GOT3 (cell line): Measurements from ENCODE around the gene CACNA2D2.

Experiments
- DNase-seq: peaks from one replicate; lab custom pipeline; 2025; ENCODE audit warnings: mixed read lengths; lab: John Stamatoyannopoulos, UW

Gene CACNA2D2

DNA sequence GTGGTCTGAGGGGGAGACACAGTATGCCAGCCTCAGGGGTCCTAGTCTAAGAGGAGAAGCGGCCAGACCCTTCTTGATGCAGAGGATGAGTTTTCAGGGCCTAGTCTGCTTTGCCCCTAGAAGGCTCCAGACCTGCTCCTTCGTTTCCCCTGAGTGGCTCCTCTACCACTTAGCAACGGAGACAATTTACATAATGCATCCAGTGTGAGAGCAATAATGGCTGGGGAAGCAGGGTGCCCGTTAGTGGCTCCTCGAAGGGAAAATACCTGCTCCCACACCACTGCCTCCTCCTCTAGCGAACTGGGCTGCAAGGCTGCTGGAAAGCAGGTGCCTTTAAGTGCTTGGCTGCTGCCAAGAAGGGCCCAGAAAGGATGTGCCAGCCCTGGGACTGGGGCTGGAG lies 38.9 kb downstream of the CACNA2D2 start:
- DNase-seq: no peak

DNA sequence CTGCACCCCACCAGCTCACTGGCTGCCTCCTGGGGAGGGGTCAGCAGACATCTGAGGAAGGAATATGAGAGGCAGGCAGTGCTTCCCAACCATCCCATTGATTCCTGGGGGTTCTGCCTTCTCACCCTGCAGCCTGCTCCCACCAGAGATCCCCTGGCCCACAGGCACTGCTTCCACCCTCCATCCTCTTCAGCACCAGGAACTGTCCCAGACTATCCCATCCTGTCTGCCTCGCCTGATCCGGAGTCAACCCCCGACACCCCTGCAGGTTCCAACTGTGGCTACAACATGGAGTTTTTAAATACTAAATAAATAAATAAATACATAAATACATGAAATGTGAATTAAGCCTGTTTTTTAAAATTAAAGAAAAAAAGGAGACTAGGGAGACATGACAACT lies 43.6 kb downstream of the CACNA2D2 start:
- DNase-seq: no peak

DNA sequence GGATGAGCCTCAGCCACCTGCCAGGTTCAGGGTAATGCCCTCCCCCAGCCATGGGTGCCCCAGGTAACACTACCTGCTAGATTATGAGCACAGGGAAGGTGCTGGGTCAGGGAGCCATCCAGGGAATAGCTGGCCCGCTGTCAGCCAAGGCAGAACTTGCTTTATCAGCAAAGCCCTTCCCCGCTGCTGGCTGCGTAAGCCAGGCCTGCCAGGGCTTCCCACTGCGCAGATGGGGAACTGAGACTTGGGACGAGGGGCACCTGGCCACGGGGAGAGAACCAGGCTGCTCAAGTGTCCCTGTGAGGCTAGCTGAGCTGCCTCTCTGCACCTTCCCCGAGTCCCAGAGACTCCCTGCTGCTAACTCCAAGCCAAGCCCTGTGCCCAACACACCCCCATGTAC lies 45.4 kb downstream of the CACNA2D2 start:
- DNase-seq: no peak

DNA sequence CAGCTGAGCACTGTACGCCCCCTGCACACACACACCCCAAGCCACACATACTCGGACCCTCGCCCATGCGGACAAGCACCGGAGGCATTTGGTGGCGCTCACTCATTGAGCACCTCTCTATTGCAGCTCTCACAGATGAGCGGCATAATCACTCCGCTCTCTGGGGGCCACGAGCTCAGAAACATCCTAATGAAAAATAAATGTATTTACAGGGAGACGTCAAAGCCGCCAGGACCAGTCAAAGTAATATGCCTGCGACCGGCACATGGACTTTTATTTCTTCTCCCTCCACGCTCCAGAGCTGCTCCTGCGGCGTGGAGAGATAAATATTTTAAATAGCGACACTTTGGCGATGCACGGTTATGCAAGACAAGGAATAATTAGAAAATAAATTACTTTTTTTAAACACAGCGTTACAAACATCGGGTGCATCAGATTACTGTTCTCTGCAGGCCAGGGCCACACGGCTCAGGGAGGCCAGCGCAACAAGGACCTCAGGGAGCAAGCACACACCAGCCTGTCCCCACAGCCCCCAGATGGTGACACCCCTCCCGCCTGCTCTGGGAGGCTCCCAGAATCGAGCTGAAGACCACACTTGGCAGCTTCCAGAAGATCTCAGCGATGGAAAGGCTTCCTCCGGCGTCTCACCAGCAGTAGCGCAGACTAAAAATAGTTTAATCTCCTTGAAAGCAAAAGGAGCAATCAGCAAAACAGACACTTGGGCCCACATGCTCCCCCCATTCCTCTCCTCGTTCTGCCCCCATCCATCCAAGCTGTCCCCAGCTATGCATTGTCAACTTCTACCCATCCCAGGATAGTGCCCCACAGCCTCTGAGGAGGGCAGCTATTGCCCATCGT lies 48.0 kb downstream of the CACNA2D2 start:
- no peak for DNase-seq

DNA sequence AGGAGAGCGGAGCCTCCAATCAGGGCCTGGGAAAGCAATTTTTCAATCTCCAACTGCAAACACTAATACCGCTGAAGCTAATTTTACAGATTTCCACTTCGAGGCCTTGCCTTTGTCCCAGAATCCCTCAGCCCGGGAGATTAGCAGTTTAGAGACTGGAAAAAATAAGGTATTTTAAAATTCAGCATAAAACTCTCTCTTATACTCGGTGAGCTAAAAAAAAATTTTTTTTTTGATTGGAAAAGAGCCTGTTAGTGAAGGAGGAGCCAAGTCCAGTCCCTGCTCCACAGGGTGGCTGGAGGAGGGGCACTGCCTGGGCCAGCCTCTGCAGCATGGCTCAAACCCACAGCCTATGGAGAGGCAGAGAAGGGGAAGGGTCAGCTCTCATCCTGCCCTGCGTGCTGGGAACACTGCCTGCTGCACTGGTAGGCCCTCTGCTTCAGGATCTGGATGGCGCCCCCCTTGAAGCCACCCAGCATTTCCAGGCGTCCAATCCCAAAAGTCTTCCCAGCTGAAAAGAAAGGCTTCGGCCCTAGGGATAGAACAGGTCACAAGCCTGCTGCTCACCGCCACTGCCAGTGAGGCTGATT lies 48.9 kb downstream of the CACNA2D2 start:
- no peak for DNase-seq

DNA sequence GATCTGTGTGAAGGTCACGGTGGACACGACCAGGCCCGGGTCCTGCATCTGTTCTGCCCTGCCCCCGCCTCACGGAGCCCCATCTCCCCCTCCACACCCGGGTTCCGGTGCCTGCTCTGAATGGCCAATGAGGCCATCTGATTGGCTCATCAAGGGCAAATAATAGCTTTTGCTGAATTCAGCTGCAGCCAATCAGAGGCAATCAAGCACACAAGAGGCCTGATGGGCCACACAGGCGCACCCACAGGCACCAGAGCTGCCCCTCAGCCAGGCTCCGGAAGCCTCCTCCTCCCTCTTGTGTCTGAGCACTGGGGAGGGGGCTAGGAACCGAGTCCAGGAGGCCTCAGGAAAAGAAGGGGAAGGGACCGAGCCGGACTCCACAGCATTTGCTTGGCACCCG lies 49.5 kb downstream of the CACNA2D2 start:
- no peak for DNase-seq

DNA sequence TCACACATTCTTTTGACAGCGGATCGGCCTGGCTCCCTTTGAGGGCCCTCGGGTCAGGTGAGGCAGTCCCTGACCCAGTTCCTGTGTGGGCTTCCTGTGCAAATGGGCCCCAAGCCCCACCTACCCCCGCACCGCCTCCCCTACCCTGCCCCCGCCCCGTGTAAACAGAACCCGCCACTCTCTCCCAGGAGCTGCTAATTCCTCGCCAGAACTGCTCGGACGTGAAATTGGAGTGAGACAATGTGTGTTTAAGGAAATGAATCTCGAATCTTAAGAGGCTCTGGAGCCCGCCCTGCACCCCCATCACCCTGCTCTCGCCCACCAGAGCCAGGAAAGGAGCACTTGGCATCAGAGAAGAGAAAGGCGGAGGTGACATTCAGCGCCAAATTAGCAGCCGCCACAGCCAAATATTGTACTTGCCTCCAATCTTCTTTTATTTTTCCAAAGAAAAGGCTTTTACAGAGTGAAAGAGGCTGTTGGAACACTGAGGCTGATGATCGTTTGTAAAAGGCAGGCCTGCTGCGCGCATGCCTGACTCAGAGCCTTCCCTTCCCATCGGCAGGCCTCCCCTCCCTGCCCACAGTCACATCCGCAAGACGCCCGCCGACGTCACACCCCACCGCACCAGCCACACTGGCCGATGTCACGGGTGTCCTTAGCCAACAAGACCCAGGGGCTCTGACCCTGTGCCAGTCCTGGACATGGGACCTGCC lies 53.1 kb downstream of the CACNA2D2 start:
- DNase-seq: no peak

DNA sequence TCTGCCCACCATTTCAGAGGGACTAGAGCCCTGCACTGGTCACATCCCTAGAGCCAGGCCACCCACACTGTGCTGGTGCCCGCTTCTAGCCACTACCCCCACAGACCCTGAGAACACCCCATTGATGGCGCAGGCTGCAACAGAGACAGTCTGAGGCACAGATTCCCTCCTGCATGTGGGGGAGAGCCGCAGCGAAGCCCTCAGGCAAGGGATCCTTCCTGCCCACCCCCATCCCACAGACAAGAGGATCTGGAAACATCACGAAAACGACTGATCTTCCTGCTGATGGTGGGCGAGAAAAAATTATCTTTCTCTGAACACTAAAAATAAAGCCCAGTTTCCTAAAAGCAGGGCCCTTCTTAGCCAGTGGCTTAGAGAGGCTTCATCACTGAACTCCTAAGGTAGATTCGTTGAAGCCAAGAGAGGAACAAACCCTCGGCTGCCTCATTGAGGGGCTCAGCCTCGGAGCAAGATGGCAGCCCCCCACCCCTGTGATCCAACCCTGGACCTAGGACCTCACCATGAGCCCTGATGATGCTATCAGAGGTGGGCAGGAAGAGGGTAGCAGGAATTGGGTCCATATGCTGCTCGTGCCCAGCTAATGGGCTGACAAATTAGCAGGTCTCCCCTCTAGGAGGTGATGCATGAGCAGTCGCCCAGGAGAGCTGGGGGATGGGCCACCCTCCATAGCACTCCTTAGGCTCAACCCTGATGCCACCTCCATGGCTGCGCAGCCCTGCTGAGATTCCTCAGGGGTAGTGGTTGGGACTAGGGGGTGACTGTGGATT lies 54.5 kb downstream of the CACNA2D2 start:
- DNase-seq: no peak

DNA sequence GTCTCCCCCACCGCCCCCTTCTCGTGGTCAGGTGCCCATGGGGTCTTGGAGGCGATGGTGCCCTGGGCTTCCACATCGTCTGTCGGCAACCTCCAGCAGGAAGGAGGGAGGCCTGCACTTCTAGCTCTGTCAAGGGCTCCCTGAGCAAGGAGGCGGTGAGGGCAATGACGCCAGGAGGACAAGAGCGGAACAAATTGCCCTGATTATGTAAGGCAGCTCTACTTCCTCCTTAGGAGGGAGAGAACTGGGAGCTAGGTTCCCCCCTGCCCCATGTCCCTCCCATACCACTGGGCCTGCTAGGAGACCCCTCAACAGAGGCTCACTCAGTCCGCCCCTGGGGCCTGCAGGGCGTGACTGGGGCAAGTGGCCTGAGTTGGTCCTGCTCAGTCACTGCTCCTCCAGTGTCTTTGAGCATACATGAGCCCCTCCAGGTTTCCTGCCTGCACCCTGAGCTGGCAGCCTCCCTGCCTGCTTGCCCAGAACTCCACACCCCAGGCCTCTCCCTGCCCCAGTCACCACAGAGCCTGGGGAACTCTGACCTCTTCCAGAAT lies 56.1 kb downstream of the CACNA2D2 start:
- DNase-seq: no peak

DNA sequence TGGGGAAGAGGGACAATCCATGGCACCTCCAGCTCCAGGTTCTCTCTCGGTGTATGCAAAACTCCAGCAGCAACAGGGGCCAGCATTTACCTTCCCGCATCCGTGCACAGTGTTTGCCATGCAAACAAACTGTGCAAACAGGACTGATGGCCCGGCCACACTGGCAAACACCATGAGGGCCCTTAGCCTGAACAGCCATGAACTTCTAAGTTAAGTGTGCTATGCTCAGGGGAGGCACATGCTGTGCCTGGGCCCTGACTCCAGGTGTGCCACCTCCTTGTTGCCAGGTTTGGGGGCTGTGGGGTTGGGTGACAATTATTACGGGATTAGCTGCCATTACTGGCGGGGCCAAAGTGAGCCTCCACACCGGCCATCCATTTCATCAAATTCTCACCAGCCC lies 57.5 kb downstream of the CACNA2D2 start:
- DNase-seq: no peak

DNA sequence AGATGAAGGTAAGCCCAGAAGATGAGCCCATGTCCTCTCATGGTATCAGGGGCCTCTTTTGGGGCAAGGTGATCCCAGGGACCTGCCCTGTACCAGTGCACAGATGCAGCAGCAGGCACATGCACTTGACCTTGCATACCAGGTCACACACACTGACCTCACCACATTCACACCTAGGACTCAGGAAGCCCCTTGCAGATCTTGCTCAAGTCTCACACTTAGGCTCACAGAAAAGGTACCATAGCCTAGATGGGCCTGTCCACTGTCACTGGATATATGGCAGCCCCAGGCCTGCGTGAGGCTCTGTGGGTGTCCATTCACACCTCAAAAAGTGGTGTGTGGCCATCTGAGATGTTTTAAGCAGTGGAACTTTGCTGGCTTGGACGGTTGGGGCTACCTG lies 58.7 kb downstream of the CACNA2D2 start:
- no peak for DNase-seq

DNA sequence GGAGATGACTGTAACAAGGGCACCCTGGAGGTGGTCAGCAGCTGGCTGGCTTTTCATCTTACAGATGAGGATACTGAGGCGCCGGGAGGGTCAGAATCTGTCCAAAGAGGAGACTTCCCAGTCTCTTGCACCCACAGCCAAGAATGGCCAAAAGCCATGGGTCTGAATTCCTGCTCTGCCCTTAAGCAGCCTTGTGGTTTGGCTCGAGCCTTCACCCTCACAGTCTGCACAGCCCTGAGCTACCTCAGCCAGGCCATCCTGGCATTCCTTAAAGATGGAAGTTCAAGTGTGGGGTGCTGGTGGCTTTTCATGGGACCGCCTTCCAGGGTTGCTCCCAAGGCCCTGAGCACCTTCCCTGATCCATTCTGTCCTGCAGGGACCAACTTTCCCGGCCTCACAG lies 59.2 kb downstream of the CACNA2D2 start:
- no peak for DNase-seq

DNA sequence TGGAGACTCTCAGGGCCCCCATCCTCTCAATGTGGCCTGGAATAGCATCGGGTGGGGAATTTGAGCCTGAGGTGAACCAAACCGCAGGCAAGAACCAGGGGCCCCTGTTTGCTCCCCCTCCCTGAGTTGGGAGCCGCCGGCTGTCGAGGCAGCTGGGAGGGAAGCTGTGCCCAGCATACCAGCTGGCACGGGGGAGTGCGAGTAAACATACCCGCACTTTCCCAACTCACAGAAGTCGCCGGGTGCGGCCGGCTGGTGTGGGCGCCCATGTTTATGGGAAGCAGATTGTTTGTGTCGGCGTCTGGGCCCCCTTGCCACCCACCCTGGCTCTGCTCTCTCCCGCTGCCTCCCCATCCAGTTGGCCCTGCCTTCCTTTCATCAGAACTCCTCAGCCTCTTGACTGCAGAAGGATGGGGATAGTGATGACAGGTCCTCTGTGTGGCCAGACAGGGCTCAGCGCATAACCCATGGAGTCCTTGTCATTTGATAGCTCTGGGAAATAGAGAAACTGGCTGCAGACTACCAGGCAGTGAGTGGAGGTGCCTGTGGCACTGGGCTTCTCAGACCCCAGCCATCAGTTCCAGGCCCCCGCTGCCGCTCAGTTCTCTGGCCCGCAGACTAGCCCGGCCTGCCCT lies 60.4 kb downstream of the CACNA2D2 start:
- no peak for DNase-seq

DNA sequence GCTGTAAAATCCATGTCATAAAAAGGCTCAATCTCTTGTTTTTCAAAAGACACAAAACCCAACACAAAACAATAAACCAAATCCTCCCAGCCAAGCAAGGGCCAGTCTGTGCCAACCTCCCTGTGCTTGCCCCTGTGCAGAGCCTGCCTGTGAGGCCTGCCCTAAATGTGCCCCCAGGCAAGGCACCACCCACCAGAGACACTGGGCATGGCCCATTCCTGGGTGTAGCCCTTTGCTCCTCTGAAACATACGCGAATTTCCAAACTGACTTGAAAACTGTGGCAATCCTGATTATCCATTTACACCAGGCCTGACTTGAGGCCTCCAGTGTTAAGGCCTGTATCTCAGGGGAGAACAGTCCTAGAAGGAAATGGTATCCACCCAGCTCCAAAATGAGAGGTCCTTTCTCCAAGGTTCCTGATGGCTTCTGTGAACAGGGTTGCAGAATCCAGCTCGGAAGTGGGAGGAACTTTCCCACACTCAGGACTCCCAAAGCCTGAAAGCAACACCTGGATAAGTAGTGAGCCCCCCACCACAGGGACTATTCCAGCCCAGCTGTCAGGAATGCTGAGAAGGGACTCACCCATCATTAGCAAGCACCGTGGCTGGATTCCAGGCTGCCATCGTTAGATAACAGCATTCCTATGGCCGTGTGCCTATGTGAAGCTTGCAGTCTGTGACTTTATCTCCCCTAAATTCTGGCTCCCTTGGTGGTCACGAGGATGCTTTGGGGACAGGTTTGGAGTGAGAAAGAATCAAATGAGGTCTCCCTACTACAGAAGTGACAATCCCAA lies 61.8 kb downstream of the CACNA2D2 start:
- DNase-seq: no peak

DNA sequence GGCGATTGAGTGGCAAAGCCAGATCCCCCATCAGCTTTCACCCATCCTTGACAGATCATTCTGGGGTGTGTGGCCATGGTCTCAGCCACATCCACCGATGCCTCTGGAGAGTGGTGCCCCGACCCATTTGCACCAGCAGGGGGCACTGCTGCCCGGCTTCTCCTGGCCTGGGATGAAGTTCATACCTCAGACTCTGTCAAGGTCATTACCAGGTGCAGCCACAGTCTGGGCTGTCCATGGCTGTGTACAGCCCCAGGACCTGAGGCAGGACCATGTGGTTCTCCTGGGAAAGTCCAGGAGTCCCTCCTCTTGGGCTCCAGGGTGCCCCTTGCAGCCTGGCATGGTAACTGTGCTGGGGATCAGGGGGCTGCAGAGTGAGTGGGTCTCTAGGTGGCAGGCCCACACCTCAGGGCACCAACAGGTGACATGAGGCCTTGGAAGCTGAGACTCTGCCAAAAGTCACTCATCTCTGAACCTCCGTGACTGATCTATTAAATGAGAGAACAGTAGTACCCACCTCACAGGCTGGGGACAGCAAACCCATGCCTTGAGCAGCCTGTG lies 67.2 kb downstream of the CACNA2D2 start:
- DNase-seq: no peak

DNA sequence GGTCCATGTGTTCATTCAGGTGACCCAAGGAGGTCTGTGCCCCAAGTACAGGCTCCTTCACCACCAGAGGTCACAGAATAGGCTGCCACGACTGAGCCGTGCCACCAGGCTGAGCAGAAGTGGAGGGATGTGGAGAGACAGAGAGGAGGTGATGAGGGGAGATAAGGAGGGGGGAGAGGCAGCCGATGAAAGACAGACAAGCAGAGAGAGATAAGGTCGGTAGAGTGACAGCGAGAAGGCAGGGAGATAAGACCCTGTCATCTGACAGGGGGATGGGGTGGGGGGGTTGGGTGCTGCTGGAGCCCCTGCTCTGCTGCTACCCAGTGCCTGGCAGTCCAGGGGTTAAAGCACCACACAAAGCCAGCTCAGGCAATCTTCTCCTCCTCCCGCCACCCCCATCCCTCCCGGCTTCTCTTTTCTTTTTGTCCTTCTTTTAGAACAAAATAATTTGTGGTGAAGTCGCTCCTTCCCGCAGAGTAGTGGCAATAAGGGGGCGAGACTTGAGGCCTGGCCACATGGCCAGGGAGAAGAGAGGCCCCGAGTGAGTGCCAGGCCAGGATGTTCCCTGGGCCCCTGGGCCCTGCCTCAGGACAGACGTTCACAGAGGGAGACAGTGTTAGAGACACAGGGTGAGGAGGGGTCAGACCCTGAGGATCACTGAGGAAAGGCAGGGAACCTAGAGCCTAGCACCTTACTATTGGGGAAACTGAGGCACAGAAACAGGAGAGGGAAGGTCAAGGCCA lies 67.9 kb downstream of the CACNA2D2 start:
- no peak for DNase-seq

DNA sequence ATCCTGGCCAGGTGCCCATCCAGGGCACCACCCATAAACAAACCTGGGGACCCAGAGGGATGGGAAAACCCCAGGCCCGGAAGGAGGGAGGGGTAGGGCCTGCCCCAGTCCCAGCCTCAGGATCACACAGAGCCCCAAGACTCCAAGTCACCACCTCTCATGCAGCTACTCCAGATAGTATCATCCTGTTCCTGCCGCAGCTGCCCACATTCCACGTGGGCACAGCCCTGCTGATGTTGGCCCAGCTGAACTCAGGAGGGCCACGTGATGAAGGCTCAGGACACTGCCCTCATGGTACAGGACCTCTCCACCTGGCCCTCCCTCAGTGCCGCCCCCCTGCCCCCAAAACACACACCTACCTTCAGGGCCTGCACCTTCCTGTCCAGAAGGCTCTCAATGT lies 69.5 kb downstream of the CACNA2D2 start:
- DNase-seq: no peak

DNA sequence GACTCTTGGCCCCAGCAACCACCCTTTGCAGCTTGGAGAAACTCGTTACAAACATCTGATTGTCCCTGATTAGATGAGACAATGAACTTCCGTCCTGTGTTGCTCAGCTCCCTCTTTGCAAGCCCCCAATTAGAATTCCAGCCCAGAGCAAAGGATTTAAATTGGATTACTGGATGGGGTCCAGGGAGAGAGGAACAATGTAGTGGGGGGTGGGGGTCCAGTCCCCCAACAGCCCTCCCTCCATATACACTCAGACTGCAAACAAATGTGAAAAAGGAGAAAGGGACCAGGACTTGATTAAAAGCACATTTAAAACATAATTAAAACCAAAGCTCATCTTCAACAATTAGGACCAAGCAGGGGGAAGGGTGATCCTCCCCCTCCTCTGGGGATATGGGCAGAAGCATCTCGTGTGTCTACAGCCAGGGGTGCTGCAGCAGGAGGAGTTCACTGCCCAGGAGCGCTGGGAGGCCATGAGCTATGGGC lies 72.4 kb downstream of the CACNA2D2 start:
- no peak for DNase-seq

DNA sequence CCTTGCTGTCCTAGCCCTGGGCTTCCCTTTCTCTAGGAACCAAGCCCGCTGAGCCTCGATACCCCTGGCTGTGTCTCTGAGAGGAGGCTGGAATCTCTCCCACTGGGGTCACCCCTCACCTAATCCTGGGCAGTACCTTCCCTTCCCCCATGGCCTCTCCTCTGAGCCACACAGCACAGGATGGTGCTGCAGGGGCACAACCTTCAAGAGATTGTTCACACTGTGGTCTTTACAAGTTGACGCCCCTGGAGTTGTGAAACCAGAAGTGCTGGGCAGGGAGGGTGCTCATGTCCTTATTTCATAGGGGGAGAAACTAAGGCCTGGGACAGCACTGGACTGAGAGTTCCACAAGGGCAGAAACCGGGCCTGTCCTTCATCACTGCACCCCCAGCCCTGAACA lies 73.2 kb downstream of the CACNA2D2 start:
- no peak for DNase-seq
